Measurements from ENCODE around the gene GRM1.
A peak's percentile ranks its signal among the peaks of the same experiment; 100 is the strongest.

GRM1 gene

DNA sequence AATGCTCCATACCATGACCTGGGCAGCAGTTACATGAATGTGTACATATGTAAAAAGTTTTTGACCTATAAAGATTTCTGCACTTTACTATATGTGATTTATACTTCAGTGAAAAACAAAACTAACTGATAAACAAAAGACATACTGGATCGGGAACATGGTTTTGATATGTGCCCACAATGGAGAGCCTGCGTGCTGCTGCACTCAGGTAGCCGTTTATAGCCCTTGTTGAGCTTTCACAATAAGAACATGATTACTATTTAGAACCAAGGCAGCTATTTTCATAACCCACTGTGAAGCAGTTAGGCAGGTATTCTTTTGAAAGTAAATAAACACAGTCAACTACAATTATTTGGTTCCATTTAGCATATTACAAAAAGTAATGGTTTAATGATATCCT, 318.8 kb downstream of the GRM1 start:
- H3K4me3 ChIP-seq (ENCODE audit: low read depth, low read length) = no peak overlapping the region
- TF ChIP-seq, protein P1, sequence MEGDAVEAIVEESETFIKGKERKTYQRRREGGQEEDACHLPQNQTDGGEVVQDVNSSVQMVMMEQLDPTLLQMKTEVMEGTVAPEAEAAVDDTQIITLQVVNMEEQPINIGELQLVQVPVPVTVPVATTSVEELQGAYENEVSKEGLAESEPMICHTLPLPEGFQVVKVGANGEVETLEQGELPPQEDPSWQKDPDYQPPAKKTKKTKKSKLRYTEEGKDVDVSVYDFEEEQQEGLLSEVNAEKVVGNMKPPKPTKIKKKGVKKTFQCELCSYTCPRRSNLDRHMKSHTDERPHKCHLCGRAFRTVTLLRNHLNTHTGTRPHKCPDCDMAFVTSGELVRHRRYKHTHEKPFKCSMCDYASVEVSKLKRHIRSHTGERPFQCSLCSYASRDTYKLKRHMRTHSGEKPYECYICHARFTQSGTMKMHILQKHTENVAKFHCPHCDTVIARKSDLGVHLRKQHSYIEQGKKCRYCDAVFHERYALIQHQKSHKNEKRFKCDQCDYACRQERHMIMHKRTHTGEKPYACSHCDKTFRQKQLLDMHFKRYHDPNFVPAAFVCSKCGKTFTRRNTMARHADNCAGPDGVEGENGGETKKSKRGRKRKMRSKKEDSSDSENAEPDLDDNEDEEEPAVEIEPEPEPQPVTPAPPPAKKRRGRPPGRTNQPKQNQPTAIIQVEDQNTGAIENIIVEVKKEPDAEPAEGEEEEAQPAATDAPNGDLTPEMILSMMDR (IDR thresholded peaks at IDR 0.05; ENCODE audit: low read depth, low read length) = no peak

- TF ChIP-seq, protein P1 (IDR thresholded peaks at IDR 0.05; ENCODE audit: low read depth, low read length) = no peak
- no peak overlapping the region for H3K4me3 ChIP-seq (ENCODE audit: low read depth, low read length)
These were observed 322.2 kb downstream of the GRM1 start for GRCh38 chr6:146351018-146351417.

DNA sequence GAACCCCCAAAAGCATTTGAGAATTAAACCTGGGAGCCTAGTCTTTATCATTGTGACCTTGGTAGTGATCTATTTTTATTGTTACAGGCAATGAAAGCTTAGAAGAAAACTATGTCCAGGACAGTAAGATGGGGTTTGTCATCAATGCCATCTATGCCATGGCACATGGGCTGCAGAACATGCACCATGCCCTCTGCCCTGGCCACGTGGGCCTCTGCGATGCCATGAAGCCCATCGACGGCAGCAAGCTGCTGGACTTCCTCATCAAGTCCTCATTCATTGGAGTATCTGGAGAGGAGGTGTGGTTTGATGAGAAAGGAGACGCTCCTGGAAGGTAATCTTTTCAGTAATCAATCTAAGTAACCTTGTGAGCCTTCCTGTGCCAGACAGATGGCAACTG, 323.3 kb downstream of the GRM1 start:
- H3K4me3 ChIP-seq (ENCODE audit: low read depth, low read length) = no peak overlapping the region
- TF ChIP-seq, protein P1 (IDR thresholded peaks at IDR 0.05; ENCODE audit: low read depth, low read length) = no peak

GRCh38 chr6:146354451-146354850, 325.6 kb downstream of the GRM1 start:
- TF ChIP-seq, protein P1 (IDR thresholded peaks at IDR 0.05; ENCODE audit: low read depth, low read length) = no peak
- H3K4me3 ChIP-seq (ENCODE audit: low read depth, low read length) = no peak overlapping the region

DNA sequence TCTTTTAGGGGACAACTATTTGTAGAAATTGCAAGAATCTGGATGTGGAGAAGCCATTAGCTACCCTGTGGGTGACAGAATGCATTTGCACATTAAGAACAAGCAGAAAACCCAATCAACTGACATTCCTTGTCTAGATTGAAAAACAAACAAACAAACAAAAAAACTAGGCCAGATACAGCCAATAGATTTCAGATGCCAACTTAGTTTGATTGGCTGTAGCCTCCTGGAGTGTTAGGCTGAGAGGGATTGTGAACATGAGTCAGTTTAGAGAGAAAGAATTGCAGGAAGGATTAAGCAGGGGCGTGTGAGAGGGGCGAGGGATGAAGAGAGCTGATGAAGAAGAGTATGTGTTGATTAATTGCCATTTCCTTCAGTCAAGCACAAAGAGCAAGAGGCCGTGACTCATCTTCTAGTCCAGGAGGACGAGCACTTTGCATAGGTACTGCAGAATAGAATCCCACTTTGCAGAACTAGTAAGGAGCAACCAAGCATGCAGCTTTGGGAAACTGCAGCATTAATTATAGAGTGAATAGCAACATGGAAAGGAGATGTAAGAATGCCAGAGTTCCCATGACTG, 326.7 kb downstream of the GRM1 start:
- H3K4me3 ChIP-seq (ENCODE audit: low read depth, low read length) = no peak overlapping the region
- TF ChIP-seq, protein P1 (IDR thresholded peaks at IDR 0.05; ENCODE audit: low read depth, low read length) = no peak

DNA sequence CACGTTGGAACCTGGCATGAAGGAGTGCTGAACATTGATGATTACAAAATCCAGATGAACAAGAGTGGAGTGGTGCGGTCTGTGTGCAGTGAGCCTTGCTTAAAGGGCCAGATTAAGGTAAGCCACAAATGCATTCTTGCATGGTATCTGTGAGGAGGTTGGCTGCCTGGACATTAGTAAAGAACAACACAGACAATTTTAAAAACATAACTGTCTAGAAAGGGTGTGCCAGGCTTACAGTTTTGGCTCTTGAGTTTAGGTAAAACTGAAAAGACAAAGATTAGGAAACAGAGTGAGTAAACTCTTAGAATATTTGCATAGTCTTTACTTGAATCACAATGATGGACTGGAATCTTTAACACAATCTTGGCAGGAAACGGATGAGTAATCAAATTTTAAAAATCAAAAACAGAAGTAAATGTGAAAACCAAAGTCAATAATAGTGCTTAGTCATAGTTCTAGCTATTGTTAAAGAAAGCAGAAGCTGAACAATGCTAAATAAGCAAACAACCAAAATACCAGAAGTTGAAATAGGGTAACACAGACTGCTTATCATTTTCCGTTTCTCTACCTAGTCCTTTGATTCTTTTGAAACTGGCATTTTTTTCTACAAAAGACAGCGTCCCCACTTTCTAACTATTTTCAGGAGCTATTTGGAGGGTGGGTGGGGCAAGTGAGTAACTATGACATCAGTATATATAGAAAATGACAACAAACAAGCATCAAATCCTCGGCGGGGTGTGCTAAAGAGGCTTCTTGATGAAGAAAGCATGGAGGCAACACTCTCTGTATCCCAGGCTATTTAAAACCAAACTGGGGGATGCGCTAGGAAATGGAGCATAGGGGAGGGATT, 328.9 kb downstream of the GRM1 start:
- peak overlapping the region; percentile 40 for H3K4me3 ChIP-seq (ENCODE audit: low read depth, low read length)
- TF ChIP-seq, protein P1 (IDR thresholded peaks at IDR 0.05; ENCODE audit: low read depth, low read length) = no peak

DNA sequence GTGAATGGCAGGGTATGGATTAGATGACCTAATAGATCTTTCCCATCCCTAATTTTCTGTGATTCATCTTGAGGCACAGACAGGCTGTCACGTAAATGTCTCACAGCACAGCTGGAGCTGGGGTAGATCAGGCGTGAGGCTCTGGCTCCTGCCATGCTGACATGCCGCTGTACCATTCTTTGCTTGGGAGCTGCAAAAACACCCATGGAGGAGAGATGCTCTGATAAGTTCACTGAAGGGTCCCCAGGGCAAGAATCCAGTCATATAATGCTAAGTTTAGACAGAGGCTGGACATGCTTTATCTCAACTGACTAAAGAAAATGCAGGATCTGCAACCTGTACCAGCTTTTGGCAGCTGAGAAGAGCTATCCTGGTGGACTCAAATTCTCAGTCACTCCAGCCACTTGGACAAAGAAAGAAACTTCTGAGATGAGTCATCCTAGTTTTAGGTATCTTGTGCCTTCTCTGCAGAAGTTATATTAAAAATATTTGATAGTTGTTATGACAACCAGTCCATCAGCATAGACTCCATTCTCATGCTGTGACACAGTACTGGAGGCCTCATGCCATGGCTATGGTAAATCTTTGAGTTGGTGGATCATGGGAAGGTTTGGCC, 329.7 kb downstream of the GRM1 start:
- peak overlapping the region; percentile 40 for H3K4me3 ChIP-seq (ENCODE audit: low read depth, low read length)
- TF ChIP-seq, protein P1 (IDR thresholded peaks at IDR 0.05; ENCODE audit: low read depth, low read length) = no peak
